PC-3 (cell line): ENCODE results near the gene MAGI1. TPM values are rescaled to one million over a fixed set of nuclear protein-coding genes. Genes with fewer than 3 reads are reported as not detected.

Source experiments
- ATAC-seq: fragments of 200-7000 bp; cut with Tn5 transposase; 2 replicates; pipeline ENCODE4 v1.9.1; 2020; ENCODE audit warnings: mild to moderate bottlenecking, moderate library complexity
- BruUV-seq: library from RNA; stranded (reverse); fragments of 400-500 nt; replicated peaks from 2 replicates; lab custom pipeline; 2021; lab: Mats Ljungman, UMichigan
- CTCF ChIA-PET: fragments of 300-600 bp; sonication (Branson Sonifier 250); formaldehyde crosslinking; loops from one replicate; lab custom pipeline; 2022; ENCODE audit warnings: antibody characterized with exemption; lab: Charles Lee
- POLR2A ChIA-PET: fragments of 300-600 bp; sonication (Branson Sonifier 250); formaldehyde crosslinking; loops from one replicate; lab custom pipeline; 2022; ENCODE audit warnings: antibody characterized with exemption; ENCODE audit not compliant: unreplicated experiment; lab: Charles Lee
- DNase-seq: peaks from one replicate; pipeline ENCODE4 v3.0.0-alpha.2; 2015
- H2AFZ ChIP-seq: fragments of 300-600 bp; sonication (generic); 2 replicates; pipeline ENCODE4 v1.6.0; 2016; ENCODE audit warnings: antibody characterized with exemption, low read length
- H3F3A ChIP-seq: fragments of 300-600 bp; sonication (generic); one replicate; pipeline ENCODE4 v1.6.0; 2017; ENCODE audit warnings: antibody characterized with exemption, low read length, control low read depth, mild to moderate bottlenecking; ENCODE audit not compliant: unreplicated experiment
- H3K27ac ChIP-seq: fragments of 300-600 bp; sonication (generic); 2 replicates; pipeline ENCODE4 v1.5.1; 2016; ENCODE audit warnings: mild to moderate bottlenecking, low read length
- H3K27me3 ChIP-seq: fragments of 300-600 bp; sonication (generic); 2 replicates; pipeline ENCODE4 v1.6.1; 2016; ENCODE audit warnings: low read length, mixed read lengths
- H3K36me3 ChIP-seq: fragments of 300-600 bp; sonication (generic); 2 replicates; pipeline ENCODE4 v1.6.1; 2016; ENCODE audit warnings: low read depth, mixed run types, low read length, mixed read lengths
- H3K4me1 ChIP-seq: fragments of 300-600 bp; sonication (generic); 2 replicates; pipeline ENCODE4 v1.5.1; 2016; ENCODE audit warnings: low read length; ENCODE audit not compliant: insufficient read depth
- H3K4me2 ChIP-seq: fragments of 300-600 bp; sonication (generic); 2 replicates; pipeline ENCODE4 v1.6.0; 2016; ENCODE audit warnings: low read length
- H3K4me3 ChIP-seq: fragments of 300-600 bp; sonication (generic); 2 replicates; pipeline ENCODE4 v1.5.1; 2016; ENCODE audit warnings: mild to moderate bottlenecking, low read length, mixed read lengths
- H3K79me2 ChIP-seq: fragments of 300-600 bp; sonication (generic); 2 replicates; pipeline ENCODE4 v1.6.1; 2017; ENCODE audit warnings: low read length, mixed read lengths
- H3K9ac ChIP-seq: fragments of 300-600 bp; sonication (generic); 2 replicates; pipeline ENCODE4 v1.6.0; 2016; ENCODE audit warnings: mild to moderate bottlenecking, low read length
- H3K9me2 ChIP-seq: fragments of 300-600 bp; sonication (generic); replicated peaks from 2 replicates; pipeline ENCODE4 v1.6.1; 2016; ENCODE audit warnings: mixed run types, low read length, mixed read lengths
- H3K9me3 ChIP-seq: fragments of 300-600 bp; sonication (generic); 2 replicates; pipeline ENCODE4 v1.6.1; 2016; ENCODE audit warnings: low read length, mixed read lengths
- H4K20me1 ChIP-seq: fragments of 300-600 bp; sonication (generic); 2 replicates; pipeline ENCODE4 v1.6.1; 2016; ENCODE audit warnings: low read length, mixed read lengths
- EZH2 ChIP-seq: fragments of 300-600 bp; sonication (generic); IDR thresholded peaks from one replicate; pipeline ENCODE4 v1.6.1; 2017; ENCODE audit warnings: antibody characterized with exemption, mild to moderate bottlenecking, low read length; ENCODE audit not compliant: unreplicated experiment
- EZH2phosphoT487 ChIP-seq: fragments of 300-600 bp; sonication (generic); IDR thresholded peaks from 2 replicates; pipeline ENCODE4 v1.6.1; 2018; ENCODE audit warnings: mild to moderate bottlenecking, antibody characterized with exemption, low read length, borderline replicate concordance
- intact Hi-C: fragments of 100-400 bp; cut with micrococcal nuclease; formaldehyde crosslinking; loops from 2 replicates; pipeline ENCODE4 v1.9.0; 2023
- total RNA-seq: library from RNA; depleted of rRNA; stranded (reverse); fragments of >200 nt; gene quantifications from 2 replicates; pipeline ENCODE4 v1.2.3, GENCODE V29; 2014
- TF ChIP-seq, protein P1 (sequence below): fragments of 300-600 bp; sonication (generic); conservative IDR thresholded peaks from 2 replicates; pipeline ENCODE4 v1.5.1; 2017; ENCODE audit warnings: antibody characterized with exemption, low read depth, mild to moderate bottlenecking, low read length

The MAGI1 gene
- total RNA-seq, 1 experiment from 2014 or later: 8.9 TPM

DNA sequence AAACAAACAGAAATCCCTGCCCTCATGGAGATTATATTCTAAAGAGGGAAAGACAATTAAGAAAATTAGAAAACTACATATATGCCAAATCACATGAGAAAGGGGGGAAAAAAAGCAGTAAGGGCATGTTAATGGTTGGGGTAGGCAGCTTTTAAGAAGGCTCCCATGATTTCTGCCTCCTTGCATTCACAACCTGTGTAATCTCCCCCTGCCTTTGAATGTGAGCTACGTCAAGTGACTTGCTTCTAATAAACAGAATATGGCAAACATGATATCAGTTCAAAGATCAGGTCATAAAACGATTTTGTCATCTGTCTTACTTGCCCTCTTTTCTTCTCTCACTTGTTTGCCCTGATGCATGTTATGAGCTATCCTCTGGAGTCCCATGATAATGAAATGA is 677.3 kb downstream of the MAGI1 start:
- H3K9ac ChIP-seq: no peak overlapping the region
- H3F3A ChIP-seq: no peaks in the 10 kb centered on the region
- H3K9me3 ChIP-seq: no peaks in the 10 kb centered on the region
- DNase-seq (no peak), ATAC-seq (no peak)
- no TSS peak for BruUV-seq
- H2AFZ ChIP-seq: no peak overlapping the region
- no peak overlapping the region for H3K4me3 ChIP-seq
- CTCF ChIA-PET: no interaction called here
- no peaks in the 10 kb centered on the region for H3K27me3 ChIP-seq
- no peaks in the 10 kb centered on the region for H3K36me3 ChIP-seq
- POLR2A ChIA-PET: interaction anchor here (0.6 kb wide), 1 partner anchor 40 kb away, joined by 3 read pairs; no protein-coding TSS in a partner anchor
- H3K27ac ChIP-seq: no peak overlapping the region
- H4K20me1 ChIP-seq: no peaks in the 10 kb centered on the region
- H3K4me2 ChIP-seq: no peak overlapping the region
- no peaks in the 10 kb centered on the region for H3K9me2 ChIP-seq
- no peaks in the 10 kb centered on the region for H3K79me2 ChIP-seq
- TF ChIP-seq EZH2 (no peak), EZH2phosphoT487 (no peak)
- TF ChIP-seq, protein P1, sequence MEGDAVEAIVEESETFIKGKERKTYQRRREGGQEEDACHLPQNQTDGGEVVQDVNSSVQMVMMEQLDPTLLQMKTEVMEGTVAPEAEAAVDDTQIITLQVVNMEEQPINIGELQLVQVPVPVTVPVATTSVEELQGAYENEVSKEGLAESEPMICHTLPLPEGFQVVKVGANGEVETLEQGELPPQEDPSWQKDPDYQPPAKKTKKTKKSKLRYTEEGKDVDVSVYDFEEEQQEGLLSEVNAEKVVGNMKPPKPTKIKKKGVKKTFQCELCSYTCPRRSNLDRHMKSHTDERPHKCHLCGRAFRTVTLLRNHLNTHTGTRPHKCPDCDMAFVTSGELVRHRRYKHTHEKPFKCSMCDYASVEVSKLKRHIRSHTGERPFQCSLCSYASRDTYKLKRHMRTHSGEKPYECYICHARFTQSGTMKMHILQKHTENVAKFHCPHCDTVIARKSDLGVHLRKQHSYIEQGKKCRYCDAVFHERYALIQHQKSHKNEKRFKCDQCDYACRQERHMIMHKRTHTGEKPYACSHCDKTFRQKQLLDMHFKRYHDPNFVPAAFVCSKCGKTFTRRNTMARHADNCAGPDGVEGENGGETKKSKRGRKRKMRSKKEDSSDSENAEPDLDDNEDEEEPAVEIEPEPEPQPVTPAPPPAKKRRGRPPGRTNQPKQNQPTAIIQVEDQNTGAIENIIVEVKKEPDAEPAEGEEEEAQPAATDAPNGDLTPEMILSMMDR: no peak
- H3K4me1 ChIP-seq: no peaks in the 10 kb centered on the region
- intact Hi-C loops: no loop called here

DNA sequence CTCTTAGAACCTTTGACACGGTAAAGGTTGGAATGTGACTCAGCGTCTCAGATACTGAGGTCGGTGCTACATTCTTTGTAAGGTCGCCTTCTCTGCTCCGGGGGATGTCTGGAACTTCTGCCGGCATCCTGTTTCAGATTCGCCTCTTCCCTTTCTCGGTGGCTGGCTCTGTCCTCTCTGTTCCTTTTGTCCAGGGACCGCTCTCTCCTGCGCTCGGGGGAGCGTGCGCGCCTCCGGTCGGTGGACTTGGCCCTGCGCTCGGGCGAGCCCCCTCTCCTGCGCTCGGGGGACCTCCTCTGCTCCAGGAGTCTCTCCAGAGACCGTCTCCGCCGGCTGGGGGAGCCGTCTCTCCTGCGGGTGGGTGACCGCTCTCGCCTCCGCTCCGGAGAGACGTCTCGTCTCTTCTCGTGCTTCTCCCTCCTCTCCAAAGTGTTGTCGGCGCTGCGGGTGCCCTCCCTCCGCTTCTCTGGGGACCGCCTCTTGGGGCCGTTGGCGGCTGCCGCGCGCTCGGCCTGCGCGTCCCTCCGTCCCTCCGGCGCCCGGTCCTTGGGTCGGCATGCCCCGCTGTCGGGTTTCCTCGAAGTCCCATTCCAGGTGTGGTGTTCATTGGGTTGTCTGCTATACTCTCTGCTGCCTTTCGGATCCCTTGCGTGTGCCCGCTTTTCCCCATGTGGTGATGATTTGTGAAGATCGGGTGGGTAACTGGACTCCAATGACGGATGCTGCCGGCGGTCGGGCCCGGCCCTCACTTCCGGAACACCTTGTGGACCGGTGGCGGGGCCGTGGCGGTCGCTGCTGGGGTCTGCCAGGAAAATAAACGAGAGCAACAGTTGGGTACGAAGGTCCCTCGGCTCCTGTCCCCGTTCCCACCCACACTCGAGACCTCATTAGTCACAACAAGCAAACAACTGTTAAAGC is 682.1 kb downstream of the MAGI1 start:
- ATAC-seq: no peak
- TF ChIP-seq EZH2phosphoT487: no peak
- no peak for TF ChIP-seq EZH2
- TF ChIP-seq, protein P1: no peak

DNA sequence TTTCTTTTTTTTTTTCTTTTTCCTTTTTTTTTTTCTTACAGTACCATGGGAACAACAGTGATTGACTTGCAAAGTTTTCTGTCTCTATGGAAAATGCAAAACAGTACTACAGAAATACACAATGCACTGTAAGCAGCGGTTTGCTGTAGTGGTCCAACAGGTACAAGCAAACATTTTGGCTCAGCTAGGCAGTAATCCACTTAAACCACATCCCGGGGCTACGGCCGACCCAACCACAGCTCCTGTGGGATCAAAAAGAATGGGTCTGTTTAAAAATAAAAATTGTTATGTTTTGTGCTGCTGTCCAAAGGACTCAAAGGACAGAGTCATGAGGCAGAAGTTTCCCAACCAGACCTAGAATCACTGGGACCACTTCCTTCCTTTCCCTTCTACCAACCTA is 683.8 kb downstream of the MAGI1 start:
- ChIA-PET CTCF (no interaction called here), POLR2A (no interaction called here)
- Histone ChIP-seq H3K9me3 (no peaks in the 10 kb centered on the region), H3K4me2 (no peak overlapping the region), H3K9ac (no peak overlapping the region), H4K20me1 (no peaks in the 10 kb centered on the region), H3K4me3 (no peak overlapping the region), H3K4me1 (no peaks in the 10 kb centered on the region), H2AFZ (no peak overlapping the region), H3F3A (no peaks in the 10 kb centered on the region), H3K9me2 (no peaks in the 10 kb centered on the region), H3K27me3 (no peaks in the 10 kb centered on the region), H3K27ac (no peak overlapping the region), H3K36me3 (no peaks in the 10 kb centered on the region), H3K79me2 (no peaks in the 10 kb centered on the region)
- intact Hi-C loops: no loop called here
- no peak for ATAC-seq
- no peak for DNase-seq
- TF ChIP-seq, protein P1: no peak
- TF ChIP-seq EZH2 (no peak), EZH2phosphoT487 (no peak)
- no TSS peak for BruUV-seq

More for the DNA sequence above, 682.1 kb downstream of the MAGI1 start:
- H3K4me2 ChIP-seq: no peak overlapping the region
- BruUV-seq: no TSS peak
- no peak overlapping the region for H3K4me3 ChIP-seq
- H3K27me3 ChIP-seq: no peaks in the 10 kb centered on the region
- H3K9me3 ChIP-seq: no peaks in the 10 kb centered on the region
- no peak overlapping the region for H3K9ac ChIP-seq
- H3K9me2 ChIP-seq: no peaks in the 10 kb centered on the region
- no peaks in the 10 kb centered on the region for H3K4me1 ChIP-seq
- CTCF ChIA-PET: no interaction called here
- no peaks in the 10 kb centered on the region for H3K36me3 ChIP-seq
- H3F3A ChIP-seq: no peaks in the 10 kb centered on the region
- H3K79me2 ChIP-seq: no peaks in the 10 kb centered on the region
- H4K20me1 ChIP-seq: no peaks in the 10 kb centered on the region
- no peak for DNase-seq
- no peak overlapping the region for H3K27ac ChIP-seq
- no peak overlapping the region for H2AFZ ChIP-seq
- intact Hi-C loops: no loop called here
- POLR2A ChIA-PET: no interaction called here
